HepG2 (cell line): ENCODE data around the gene WNT3. TPM values are rescaled to one million over a fixed set of nuclear protein-coding genes. Genes with fewer than 3 reads are reported as not detected.
A peak's percentile ranks its signal among the peaks of the same experiment; 100 is the strongest.

ENCODE experiments used
- AGO1 ChIP-seq: fragments of 200-400 bp; formaldehyde crosslinking; IDR thresholded peaks from 2 replicates; pipeline ENCODE4 v1.6.1; 2017; ENCODE audit warnings: mild to moderate bottlenecking, low read depth, low read length, moderate library complexity; ENCODE audit not compliant: poor library complexity, severe bottlenecking
- ARNTL ChIP-seq: sonication (generic); formaldehyde crosslinking; IDR thresholded peaks from 2 replicates; pipeline ENCODE4 v1.4.0; 2020; ENCODE audit warnings: mild to moderate bottlenecking, missing genetic modification reagents
- CCDC6 ChIP-seq: sonication (generic); formaldehyde crosslinking; IDR thresholded peaks from 2 replicates; pipeline ENCODE4 v1.8.1; 2022; ENCODE audit warnings: mild to moderate bottlenecking, missing genetic modification reagents, moderate library complexity
- CHD2 ChIP-seq: IDR thresholded peaks from 2 replicates; pipeline ENCODE4 v1.6.1; 2011; ENCODE audit warnings: low read depth, low read length, improper control_type of control experiment
- CREB3 ChIP-seq: sonication (generic); formaldehyde crosslinking; IDR thresholded peaks from 2 replicates; pipeline ENCODE4 v1.5.0; 2020; ENCODE audit warnings: missing genetic modification reagents
- HDAC2 ChIP-seq: sonication (generic); formaldehyde crosslinking; IDR thresholded peaks from 2 replicates; pipeline ENCODE4 v1.4.0; 2020; ENCODE audit warnings: missing genetic modification reagents
- HHEX ChIP-seq: IDR thresholded peaks from 2 replicates; pipeline ENCODE4 v1.6.1; 2016; ENCODE audit warnings: control low read depth
- HNF4A ChIP-seq: sonication (generic); formaldehyde crosslinking; IDR thresholded peaks from 2 replicates; pipeline ENCODE4 v1.4.0; 2020; ENCODE audit warnings: missing genetic modification reagents
- MED13 ChIP-seq: sonication (generic); formaldehyde crosslinking; IDR thresholded peaks from 2 replicates; pipeline ENCODE4 v1.5.0; 2020; ENCODE audit warnings: missing genetic modification reagents
- NFATC3 ChIP-seq: sonication (generic); formaldehyde crosslinking; IDR thresholded peaks from 2 replicates; pipeline ENCODE4 v1.5.1; 2020; ENCODE audit warnings: mild to moderate bottlenecking, missing genetic modification reagents
- NFE2L2 ChIP-seq: fragments of 150-350 bp; IDR thresholded peaks from 2 replicates; pipeline ENCODE4 v1.6.1; 2014; ENCODE audit warnings: low read length
- PAX8 ChIP-seq: sonication (generic); formaldehyde crosslinking; IDR thresholded peaks from 2 replicates; pipeline ENCODE4 v1.8.0; 2022; ENCODE audit warnings: mild to moderate bottlenecking, missing genetic modification reagents, borderline replicate concordance
- SP140L ChIP-seq: sonication (generic); formaldehyde crosslinking; IDR thresholded peaks from 2 replicates; pipeline ENCODE4 v1.4.0; 2020; ENCODE audit warnings: missing genetic modification reagents, borderline replicate concordance
- ZNF101 ChIP-seq: sonication (generic); formaldehyde crosslinking; IDR thresholded peaks from 2 replicates; pipeline ENCODE4 v1.4.0; 2020; ENCODE audit warnings: mild to moderate bottlenecking, low read depth, missing genetic modification reagents, borderline replicate concordance
- ZNF180 ChIP-seq: sonication (generic); formaldehyde crosslinking; IDR thresholded peaks from 2 replicates; pipeline ENCODE4 v1.4.0; 2020; ENCODE audit warnings: low read depth, missing genetic modification reagents, borderline replicate concordance
- ZNF331 ChIP-seq: sonication (generic); formaldehyde crosslinking; IDR thresholded peaks from 2 replicates; pipeline ENCODE4 v1.4.0; 2020; ENCODE audit warnings: missing genetic modification reagents
- ZNF44 ChIP-seq: sonication (generic); formaldehyde crosslinking; IDR thresholded peaks from 2 replicates; pipeline ENCODE4 v1.5.1; 2020; ENCODE audit warnings: mild to moderate bottlenecking, missing genetic modification reagents
- ZNF710 ChIP-seq: sonication (generic); formaldehyde crosslinking; IDR thresholded peaks from 2 replicates; pipeline ENCODE4 v1.5.0; 2020; ENCODE audit warnings: mild to moderate bottlenecking, missing genetic modification reagents, borderline replicate concordance
- ZNF850 ChIP-seq: sonication (generic); formaldehyde crosslinking; conservative IDR thresholded peaks from 2 replicates; pipeline ENCODE4 v1.9.0; 2021; ENCODE audit warnings: mild to moderate bottlenecking, missing genetic modification reagents
- ZSCAN22 ChIP-seq: sonication (generic); formaldehyde crosslinking; IDR thresholded peaks from 2 replicates; pipeline ENCODE4 v1.4.0; 2020; ENCODE audit warnings: mild to moderate bottlenecking, missing genetic modification reagents
- polyA plus RNA-seq, 8 experiments: library from polyadenylated mRNA; depleted of rRNA in 3 of 8; stranded (reverse) in 7 of 8; unstranded in 1 of 8; fragments of >200 nt; fragmentation: Illumina TruSeq in 4 of 8; extraction: Trizol in 4 of 8; gene quantifications; 2 replicates each; pipeline versions ENCODE4 v1.2.1 to v1.2.3, GENCODE V29; 2011 to 2016; ENCODE audit warnings: low read depth in 4 of 8, missing spikeins in 1 of 8, mixed read lengths in 1 of 8; ENCODE audit not compliant: insufficient read depth in 1 of 8
- total RNA-seq, 5 experiments: library from RNA; depleted of rRNA; stranded (reverse); fragments of >200 nt; fragmentation: Illumina TruSeq; extraction: Trizol; gene quantifications; 2 replicates each; pipeline ENCODE4 v1.2.3, GENCODE V29; 2016; ENCODE audit warnings: low read depth in 1 of 5
- TF ChIP-seq, protein P1 (sequence below): sonication (generic); formaldehyde crosslinking; conservative IDR thresholded peaks from 2 replicates; pipeline ENCODE4 v1.4.0; 2020; ENCODE audit warnings: missing genetic modification reagents
- TF ChIP-seq, protein P2 (sequence below): sonication (generic); formaldehyde crosslinking; conservative IDR thresholded peaks from 2 replicates; pipeline ENCODE4 v1.8.0; 2022; ENCODE audit warnings: mild to moderate bottlenecking, moderate library complexity, missing genetic modification reagents

Gene WNT3
- total and polyA plus RNA-seq, 2 of the 13 experiments (the other 11 are each of a cell fraction or from before 2014, with no cell fraction given): 8.5 to 10.3 TPM

DNA sequence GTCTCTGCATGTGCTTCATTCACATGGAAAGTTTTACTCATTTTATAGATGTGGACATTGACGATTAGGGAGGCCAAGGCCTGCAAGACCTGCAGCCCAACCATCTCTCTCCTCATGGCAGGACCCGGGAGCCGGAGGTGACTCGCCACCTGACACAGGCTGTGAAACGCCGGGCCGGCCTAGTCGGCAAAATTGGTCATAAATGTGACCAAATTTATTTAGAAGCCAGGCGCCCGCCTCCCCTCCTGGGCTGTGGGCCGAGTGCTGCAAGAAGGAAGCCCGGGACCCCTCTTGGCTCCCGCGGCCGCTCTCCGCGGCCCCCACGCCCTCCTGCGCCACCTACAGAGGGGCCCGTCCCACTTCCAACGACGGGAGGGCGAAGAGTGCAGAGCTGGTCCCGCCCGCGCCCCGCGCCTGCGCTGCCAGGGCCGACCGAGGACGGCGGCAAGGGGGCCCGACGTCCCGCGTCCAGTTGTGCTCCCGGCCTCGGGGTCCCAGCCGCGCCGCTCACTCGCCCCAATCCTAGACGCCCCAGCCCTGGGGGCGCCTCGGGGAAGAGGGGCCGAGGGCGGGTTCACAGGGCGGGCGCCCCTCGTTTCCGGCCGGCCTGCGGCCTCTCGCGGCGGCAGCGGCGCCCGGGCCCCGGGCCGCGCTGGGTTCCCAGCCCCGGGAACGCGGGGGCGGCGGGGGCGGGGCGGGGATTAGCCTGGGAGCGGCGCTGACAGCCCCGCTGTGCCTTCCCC is 47.5 kb downstream of the WNT3 start (continued):
- TF ChIP-seq PAX8 (CRISPR knock-in tag) (no peak), HNF4A (CRISPR knock-in tag) (peak; percentile 22; the same call in 1 of the 2 replicates), NFATC3 (no peak), ZNF180 (CRISPR knock-in tag) (no peak), CREB3 (CRISPR knock-in tag) (peak; percentile 80; the same call in 1 of the 2 replicates), HHEX (CRISPR knock-in tag) (no peak), MED13 (CRISPR knock-in tag) (0 out of 2 replicates have a peak, but pooled peaks have one; percentile 39), ARNTL (CRISPR knock-in tag) (0 out of 2 replicates have a peak, but pooled peaks have one; percentile 35), ZNF44 (CRISPR knock-in tag) (0 out of 2 replicates have a peak, but pooled peaks have one; percentile 34), SP140L (CRISPR knock-in tag) (no peak; the same call in 1 of the 2 replicates), NFE2L2 (no peak), AGO1 (peak; percentile 66), HDAC2 (CRISPR knock-in tag) (no peak), CHD2 (no peak), CCDC6 (no peak), ZNF331 (CRISPR knock-in tag) (0 out of 2 replicates have a peak, but pooled peaks have one; percentile 15), ZSCAN22 (CRISPR knock-in tag) (no peak), ZNF850 (CRISPR knock-in tag) (no peak), ZNF710 (CRISPR knock-in tag) (no peak; the same call in 1 of the 2 replicates), ZNF101 (0 out of 2 replicates have a peak, but pooled peaks have one; percentile 66)
- TF ChIP-seq, protein P1, sequence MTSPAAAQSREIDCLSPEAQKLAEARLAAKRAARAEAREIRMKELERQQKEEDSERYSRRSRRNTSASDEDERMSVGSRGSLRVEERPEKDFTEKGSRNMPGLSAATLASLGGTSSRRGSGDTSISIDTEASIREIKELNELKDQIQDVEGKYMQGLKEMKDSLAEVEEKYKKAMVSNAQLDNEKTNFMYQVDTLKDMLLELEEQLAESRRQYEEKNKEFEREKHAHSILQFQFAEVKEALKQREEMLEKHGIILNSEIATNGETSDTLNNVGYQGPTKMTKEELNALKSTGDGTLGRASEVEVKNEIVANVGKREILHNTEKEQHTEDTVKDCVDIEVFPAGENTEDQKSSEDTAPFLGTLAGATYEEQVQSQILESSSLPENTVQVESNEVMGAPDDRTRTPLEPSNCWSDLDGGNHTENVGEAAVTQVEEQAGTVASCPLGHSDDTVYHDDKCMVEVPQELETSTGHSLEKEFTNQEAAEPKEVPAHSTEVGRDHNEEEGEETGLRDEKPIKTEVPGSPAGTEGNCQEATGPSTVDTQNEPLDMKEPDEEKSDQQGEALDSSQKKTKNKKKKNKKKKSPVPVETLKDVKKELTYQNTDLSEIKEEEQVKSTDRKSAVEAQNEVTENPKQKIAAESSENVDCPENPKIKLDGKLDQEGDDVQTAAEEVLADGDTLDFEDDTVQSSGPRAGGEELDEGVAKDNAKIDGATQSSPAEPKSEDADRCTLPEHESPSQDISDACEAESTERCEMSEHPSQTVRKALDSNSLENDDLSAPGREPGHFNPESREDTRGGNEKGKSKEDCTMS (CRISPR knock-in tag): no peak
- TF ChIP-seq, protein P2, sequence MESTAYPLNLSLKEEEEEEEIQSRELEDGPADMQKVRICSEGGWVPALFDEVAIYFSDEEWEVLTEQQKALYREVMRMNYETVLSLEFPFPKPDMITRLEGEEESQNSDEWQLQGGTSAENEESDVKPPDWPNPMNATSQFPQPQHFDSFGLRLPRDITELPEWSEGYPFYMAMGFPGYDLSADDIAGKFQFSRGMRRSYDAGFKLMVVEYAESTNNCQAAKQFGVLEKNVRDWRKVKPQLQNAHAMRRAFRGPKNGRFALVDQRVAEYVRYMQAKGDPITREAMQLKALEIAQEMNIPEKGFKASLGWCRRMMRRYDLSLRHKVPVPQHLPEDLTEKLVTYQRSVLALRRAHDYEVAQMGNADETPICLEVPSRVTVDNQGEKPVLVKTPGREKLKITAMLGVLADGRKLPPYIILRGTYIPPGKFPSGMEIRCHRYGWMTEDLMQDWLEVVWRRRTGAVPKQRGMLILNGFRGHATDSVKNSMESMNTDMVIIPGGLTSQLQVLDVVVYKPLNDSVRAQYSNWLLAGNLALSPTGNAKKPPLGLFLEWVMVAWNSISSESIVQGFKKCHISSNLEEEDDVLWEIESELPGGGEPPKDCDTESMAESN (CRISPR knock-in tag): peak; percentile 13; the same call in 1 of the 2 replicates
